GM19324 (cell line): Measurements from ENCODE around the gene PRODH2.
"Not testable (repeated sequence)": the region's sequence is repeated elsewhere in the genome, so short reads cannot be mapped to it uniquely, and the experiment has no call there.

Experiments
- ATAC-seq: cut with Tn5 transposase; IDR thresholded peaks from one replicate; pipeline ENCODE4 v1.9.1; 2021; ENCODE audit warnings: mild to moderate bottlenecking, moderate library complexity; ENCODE audit not compliant: unreplicated experiment, low FRiP score

PRODH2 gene

GRCh38 chr19:35797663-35798062 is 15.0 kb downstream of the PRODH2 start:
- ATAC-seq, result no peak

- ATAC-seq, result no peak
Observed at GRCh38 chr19:35796645-35797542, 15.8 kb downstream of the PRODH2 start.

- ATAC-seq, result not testable (repeated sequence)
Observed at GRCh38 chr19:35795564-35795963, 17.1 kb downstream of the PRODH2 start.

- ATAC-seq, result no peak
Observed at GRCh38 chr19:35793381-35794165, 19.1 kb downstream of the PRODH2 start.

GRCh38 chr19:35792888-35793287 is 19.8 kb downstream of the PRODH2 start:
- no peak for ATAC-seq

GRCh38 chr19:35792312-35792711 is 20.3 kb downstream of the PRODH2 start:
- no peak for ATAC-seq

GRCh38 chr19:35791814-35792279 is 20.8 kb downstream of the PRODH2 start:
- ATAC-seq, result no peak

- no peak for ATAC-seq
Observed at GRCh38 chr19:35790981-35791813, 21.4 kb downstream of the PRODH2 start.

GRCh38 chr19:35789978-35790944 is 22.4 kb downstream of the PRODH2 start:
- no peak for ATAC-seq

- no peak for ATAC-seq
Observed at GRCh38 chr19:35789195-35789977, 23.3 kb downstream of the PRODH2 start.

GRCh38 chr19:35788205-35788960 is 24.3 kb downstream of the PRODH2 start:
- no peak for ATAC-seq

GRCh38 chr19:35787227-35787799 is 25.3 kb downstream of the PRODH2 start:
- ATAC-seq, result no peak

GRCh38 chr19:35786299-35787160 is 26.1 kb downstream of the PRODH2 start:
- no peak for ATAC-seq

GRCh38 chr19:35785339-35785627 is 27.4 kb downstream of the PRODH2 start:
- ATAC-seq, result no peak

GRCh38 chr19:35784503-35785338 is 27.9 kb downstream of the PRODH2 start:
- ATAC-seq, result no peak
